HepG2 (cell line): ENCODE data around the gene SLC27A2. TPM values are rescaled to one million over a fixed set of nuclear protein-coding genes. Genes with fewer than 3 reads are reported as not detected.

Experiments used
- ATAC-seq: fragments of 200-7000 bp; cut with Tn5 transposase; 3 replicates; pipeline ENCODE4 v1.9.1; 2020; ENCODE audit warnings: mild to moderate bottlenecking, moderate library complexity
- BruUV-seq: library from RNA; stranded (reverse); fragments of 400-500 nt; replicated peaks from 2 replicates; lab custom pipeline; 2021; lab: Mats Ljungman, UMichigan
- CTCF ChIA-PET: fragments of 300-600 bp; formaldehyde crosslinking; extraction: SDS; loops from one replicate; lab custom pipeline; 2021; ENCODE audit warnings: low total read pairs, inconsistent platforms, low intra/inter-chr PET ratio; lab: Yijun Ruan, JAX
- POLR2A ChIA-PET: fragments of 350-600 bp; sonication (Branson Sonifier 250); formaldehyde crosslinking; loops from one replicate; lab custom pipeline; 2020; ENCODE audit warnings: antibody characterized with exemption, inconsistent platforms; lab: Yijun Ruan, JAX
- DNase-seq: peaks from one replicate; pipeline ENCODE4 v3.0.0-alpha.2; 2015; ENCODE audit warnings: low spot score
- FAIRE-seq: peaks from 3 replicates; lab custom pipeline; 2011; peaks lifted over from hg19 to GRCh38; lab: Jason Lieb, UNC
- H2AFZ ChIP-seq: one replicate; pipeline ENCODE4 v1.6.1; 2011; ENCODE audit warnings: low read length, inconsistent platforms
- H3K27ac ChIP-seq: fragments of 300-600 bp; 3 replicates; pipeline ENCODE4 v1.8.0; 2011; ENCODE audit warnings: mixed run types, mild to moderate bottlenecking, mixed read lengths, low read length, inconsistent platforms; ENCODE audit not compliant: insufficient read depth; ENCODE audit errors: extremely low read length
- H3K27me3 ChIP-seq, 2 experiments: fragments of 200-600 bp in 1 of 2; 2 replicates in 1 of 2; 3 replicates in 1 of 2; pipeline versions ENCODE4 v1.6.0 to v1.8.0; 2011; ENCODE audit warnings: low read length in 2 of 2, mild to moderate bottlenecking in 2 of 2, moderate library complexity in 2 of 2, inconsistent platforms in 1 of 2; ENCODE audit not compliant: insufficient read depth in 2 of 2, control insufficient read depth in 1 of 2
- H3K36me3 ChIP-seq, 2 experiments: fragments of 200-600 bp in 1 of 2; replicated peaks in 1 of 2; 2 replicates in 1 of 2; 3 replicates in 1 of 2; pipeline versions ENCODE4 v1.5.1 to v1.8.0; 2011; ENCODE audit warnings: low read length in 2 of 2, inconsistent platforms in 1 of 2; ENCODE audit not compliant: insufficient read depth in 2 of 2, control insufficient read depth in 1 of 2
- H3K4me1 ChIP-seq: 2 replicates; pipeline ENCODE4 v1.5.1; 2012; ENCODE audit warnings: low read length, inconsistent platforms; ENCODE audit not compliant: insufficient read depth
- H3K4me2 ChIP-seq: 2 replicates; pipeline ENCODE4 v1.6.0; 2011; ENCODE audit warnings: low read depth, low read length, inconsistent platforms
- H3K4me3 ChIP-seq, 3 experiments: fragments of 200-600 bp in 1 of 3; sonication (generic), shearing (Covaris generic) in 1 of 3; replicated peaks in 1 of 3; 2 replicates each; pipeline ENCODE4 v1.5.1; 2011 to 2016; ENCODE audit warnings: low read length in 3 of 3, inconsistent platforms in 2 of 3, low read depth in 2 of 3, mild to moderate bottlenecking in 2 of 3, control low read depth in 1 of 3, mixed read lengths in 1 of 3; ENCODE audit not compliant: insufficient read depth in 1 of 3
- H3K79me2 ChIP-seq: one replicate; pipeline ENCODE4 v1.6.1; 2011; ENCODE audit warnings: low read length, inconsistent platforms; ENCODE audit not compliant: insufficient read depth
- H3K9ac ChIP-seq: 2 replicates; pipeline ENCODE4 v1.6.0; 2011; ENCODE audit warnings: mild to moderate bottlenecking, low read depth, low read length, inconsistent platforms; ENCODE audit not compliant: insufficient read depth
- H3K9me3 ChIP-seq: 2 replicates; pipeline ENCODE4 v1.5.1; 2012; ENCODE audit warnings: mild to moderate bottlenecking, low read length
- H4K20me1 ChIP-seq: 2 replicates; pipeline ENCODE4 v1.6.0; 2011; ENCODE audit warnings: inconsistent platforms, mild to moderate bottlenecking, low read length, moderate library complexity; ENCODE audit not compliant: insufficient read depth
- HES4 ChIP-seq: sonication (generic); formaldehyde crosslinking; IDR thresholded peaks from 2 replicates; pipeline ENCODE4 v1.9.0; 2021; ENCODE audit warnings: mild to moderate bottlenecking, missing genetic modification reagents, borderline replicate concordance
- SOX6 ChIP-seq, 2 experiments: fragments of 450-650 bp in 1 of 2; sonication (generic) in 1 of 2; formaldehyde crosslinking in 1 of 2; IDR thresholded peaks; 2 replicates each; pipeline versions ENCODE4 v1.4.0 to v1.6.1; 2017 to 2020; ENCODE audit warnings: antibody characterized with exemption in 1 of 2, mild to moderate bottlenecking in 1 of 2, missing genetic modification reagents in 1 of 2
- THAP9 ChIP-seq: sonication (generic); formaldehyde crosslinking; IDR thresholded peaks from 2 replicates; pipeline ENCODE4; 2020; ENCODE audit warnings: missing genetic modification reagents, mild to moderate bottlenecking, borderline replicate concordance
- ZNF260 ChIP-seq: sonication (generic); formaldehyde crosslinking; IDR thresholded peaks from 2 replicates; pipeline ENCODE4 v1.4.0; 2020; ENCODE audit warnings: missing genetic modification reagents, low read depth, mild to moderate bottlenecking, borderline replicate concordance
- in situ Hi-C: cut with HindIII; loops from 2 replicates; pipeline ENCODE4 v1.10.0; 2017; ENCODE audit warnings: low pct_unique_long_range_greater_than_20kb; ENCODE audit not compliant: extremely low pct_ligation_motif_present
- intact Hi-C: fragments of 100-400 bp; cut with micrococcal nuclease; formaldehyde crosslinking; loops from one replicate; pipeline ENCODE4 v1.10.0; 2022; ENCODE audit not compliant: unreplicated experiment
- polyA plus RNA-seq, 8 experiments: library from polyadenylated mRNA; depleted of rRNA in 3 of 8; stranded (reverse) in 7 of 8; unstranded in 1 of 8; fragments of >200 nt; fragmentation: Illumina TruSeq in 4 of 8; extraction: Trizol in 4 of 8; gene quantifications; 2 replicates each; pipeline versions ENCODE4 v1.2.1 to v1.2.3, GENCODE V29; 2011 to 2016; ENCODE audit warnings: low read depth in 4 of 8, missing spikeins in 1 of 8, mixed read lengths in 1 of 8; ENCODE audit not compliant: insufficient read depth in 1 of 8
- total RNA-seq, 5 experiments: library from RNA; depleted of rRNA; stranded (reverse); fragments of >200 nt; fragmentation: Illumina TruSeq; extraction: Trizol; gene quantifications; 2 replicates each; pipeline ENCODE4 v1.2.3, GENCODE V29; 2016; ENCODE audit warnings: low read depth in 1 of 5
- TF ChIP-seq, protein P1 (sequence below): sonication (generic); formaldehyde crosslinking; IDR thresholded peaks from 2 replicates; pipeline ENCODE4 v1.9.0; 2021; ENCODE audit warnings: missing genetic modification reagents, borderline replicate concordance

The SLC27A2 gene
- total and polyA plus RNA-seq, 2 of the 13 experiments (the other 11 are each of a cell fraction or from before 2014, with no cell fraction given): 14.6 to 23.4 TPM

DNA sequence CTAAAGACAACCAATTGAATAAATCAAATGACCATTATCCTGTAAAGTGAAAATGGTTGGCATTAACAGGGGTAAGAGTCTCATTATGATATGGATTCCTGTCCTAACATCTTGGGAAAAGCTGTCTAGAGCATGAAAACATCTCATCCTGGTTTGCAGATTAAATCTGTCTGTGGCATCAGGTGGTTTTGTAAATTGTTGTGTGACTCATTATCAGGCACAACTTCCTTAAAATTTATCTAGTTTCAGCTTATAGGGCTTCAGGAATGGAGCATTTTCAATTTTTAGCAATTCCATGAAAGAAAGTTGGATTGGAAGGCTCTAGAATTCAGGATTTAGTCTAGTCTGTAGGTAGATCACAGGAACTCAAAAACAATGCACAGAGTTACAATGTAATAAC, 31.1 kb upstream of the SLC27A2 start:
- H3K4me1 ChIP-seq: peaks cover 11% of the 10 kb centered on the region
- H3K9me3 ChIP-seq: no peaks in the 10 kb centered on the region
- DNase-seq (no peak), FAIRE-seq (no peak), ATAC-seq (no peak)
- no peaks in the 10 kb centered on the region for H3K36me3 ChIP-seq
- no peak overlapping the region for H3K27ac ChIP-seq
- no peaks in the 10 kb centered on the region for H3K27me3 ChIP-seq
- no peak overlapping the region for H3K4me2 ChIP-seq
- ChIA-PET POLR2A (no interaction called here), CTCF (no interaction called here)
- in situ Hi-C loops: no loop called here
- intact Hi-C loops: no loop called here
- no peak overlapping the region for H3K4me3 ChIP-seq
- TF ChIP-seq ZNF260 (CRISPR knock-in tag) (no peak), SOX6 (IDR thresholded peaks at IDR 0.05) (no peak), SOX6 (CRISPR knock-in tag; IDR thresholded peaks at IDR 0.05) (no peak), HES4 (CRISPR knock-in tag) (no peak), THAP9 (no peak)
- TF ChIP-seq, protein P1, sequence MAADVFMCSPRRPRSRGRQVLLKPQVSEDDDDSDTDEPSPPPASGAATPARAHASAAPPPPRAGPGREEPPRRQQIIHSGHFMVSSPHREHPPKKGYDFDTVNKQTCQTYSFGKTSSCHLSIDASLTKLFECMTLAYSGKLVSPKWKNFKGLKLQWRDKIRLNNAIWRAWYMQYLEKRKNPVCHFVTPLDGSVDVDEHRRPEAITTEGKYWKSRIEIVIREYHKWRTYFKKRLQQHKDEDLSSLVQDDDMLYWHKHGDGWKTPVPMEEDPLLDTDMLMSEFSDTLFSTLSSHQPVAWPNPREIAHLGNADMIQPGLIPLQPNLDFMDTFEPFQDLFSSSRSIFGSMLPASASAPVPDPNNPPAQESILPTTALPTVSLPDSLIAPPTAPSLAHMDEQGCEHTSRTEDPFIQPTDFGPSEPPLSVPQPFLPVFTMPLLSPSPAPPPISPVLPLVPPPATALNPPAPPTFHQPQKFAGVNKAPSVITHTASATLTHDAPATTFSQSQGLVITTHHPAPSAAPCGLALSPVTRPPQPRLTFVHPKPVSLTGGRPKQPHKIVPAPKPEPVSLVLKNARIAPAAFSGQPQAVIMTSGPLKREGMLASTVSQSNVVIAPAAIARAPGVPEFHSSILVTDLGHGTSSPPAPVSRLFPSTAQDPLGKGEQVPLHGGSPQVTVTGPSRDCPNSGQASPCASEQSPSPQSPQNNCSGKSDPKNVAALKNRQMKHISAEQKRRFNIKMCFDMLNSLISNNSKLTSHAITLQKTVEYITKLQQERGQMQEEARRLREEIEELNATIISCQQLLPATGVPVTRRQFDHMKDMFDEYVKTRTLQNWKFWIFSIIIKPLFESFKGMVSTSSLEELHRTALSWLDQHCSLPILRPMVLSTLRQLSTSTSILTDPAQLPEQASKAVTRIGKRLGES (CRISPR knock-in tag): no peak
- no TSS peak for BruUV-seq
- no peak overlapping the region for H2AFZ ChIP-seq
- H3K79me2 ChIP-seq: no peaks in the 10 kb centered on the region
- no peaks in the 10 kb centered on the region for H4K20me1 ChIP-seq
- no peak overlapping the region for H3K9ac ChIP-seq
